ENCODE data around the gene WDSUB1. TPM values are rescaled to one million over a fixed set of nuclear protein-coding genes. Genes with fewer than 3 reads are reported as not detected.

The WDSUB1 gene
- total and polyA plus RNA-seq, 9 of the 15 experiments (the other 6 are each of a cell fraction or from before 2014, with no cell fraction given), result 5.2 to 13.7 (median 9.4) TPM

GRCh38 chr2:159206736-159207380 lies 79.6 kb downstream of the WDSUB1 start:
- ChIA-PET POLR2A (no interaction called here), CTCF (ENCODE audit: low intra/inter-chr PET ratio) (no interaction called here)
- Histone ChIP-seq H3K9me3 (replicated peaks; ENCODE audit: control insufficient read depth, insufficient read depth, low read depth, low read length) (no peaks in the 10 kb centered on the region), H4K20me1 (replicated peaks; ENCODE audit: control insufficient read depth, insufficient read depth, low read length) (0 out of 2 replicates have a peak, but pooled peaks cover 3% of the 10 kb centered on the region), H3K9ac (ENCODE audit: insufficient read depth in 1 of 2, low read depth in 2 of 2, low read length in 2 of 2) (no peak overlapping the region), H3K4me1 (replicated peaks in 1 of 2; ENCODE audit: control insufficient read depth in 2 of 2, insufficient read depth in 2 of 2, low read length in 2 of 2) (no peaks in the 10 kb centered on the region), H3K9me1 (ENCODE audit: control insufficient read depth, insufficient read depth, low read length) (no peaks in the 10 kb centered on the region), H3K4me3 (no peak overlapping the region), H3K36me3 (ENCODE audit: control insufficient read depth, insufficient read depth, low read length) (no peaks in the 10 kb centered on the region), H3K27ac (ENCODE audit: extremely low read depth, low read depth, low read length) (no peak overlapping the region), H3K79me2 (ENCODE audit: control insufficient read depth, insufficient read depth, low read length) (no peaks in the 10 kb centered on the region), H3K27me3 (ENCODE audit: control insufficient read depth in 2 of 2, insufficient read depth in 2 of 2, low read length in 2 of 2) (peaks cover 36 to 66% of the 10 kb centered on the region in 2 experiments), H3K4me2 (ENCODE audit: insufficient read depth, low read length) (no peak overlapping the region), H2AFZ (ENCODE audit: low read depth, low read length) (no peak overlapping the region)
- DNase-seq (ENCODE audit: extremely low read depth in 1 of 4, low spot score in 3 of 4), result no peak
- no peak for ATAC-seq
- in situ Hi-C loops (cut with MboI), result no loop called here
- BruUV-seq (replicated peaks), result no TSS peak
- WGBS (ENCODE audit: insufficient coverage, low coverage, missing lambda C conversion rate), result 5% methylated on average over 6 of the region's 6 CpGs
- FAIRE-seq, result no peak
- intact Hi-C loops (cut with micrococcal nuclease), result loop anchor here (5.0 kb wide), 2 partner anchors 265 to 600 kb away; no protein-coding TSS in a partner anchor
- TF ChIP-seq ZNF318 (IDR thresholded peaks at IDR 0.05; ENCODE audit: borderline replicate concordance in 1 of 2, low read depth in 1 of 2), result no peak
- no peak for TF ChIP-seq ZBTB7A (IDR thresholded peaks at IDR 0.05; ENCODE audit: borderline replicate concordance, control insufficient read depth, low read depth, low read length)
- no peak for TF ChIP-seq NONO (IDR thresholded peaks at IDR 0.05; ENCODE audit: low read depth in 2 of 2, low read length in 1 of 2)
- TF ChIP-seq, protein P1, sequence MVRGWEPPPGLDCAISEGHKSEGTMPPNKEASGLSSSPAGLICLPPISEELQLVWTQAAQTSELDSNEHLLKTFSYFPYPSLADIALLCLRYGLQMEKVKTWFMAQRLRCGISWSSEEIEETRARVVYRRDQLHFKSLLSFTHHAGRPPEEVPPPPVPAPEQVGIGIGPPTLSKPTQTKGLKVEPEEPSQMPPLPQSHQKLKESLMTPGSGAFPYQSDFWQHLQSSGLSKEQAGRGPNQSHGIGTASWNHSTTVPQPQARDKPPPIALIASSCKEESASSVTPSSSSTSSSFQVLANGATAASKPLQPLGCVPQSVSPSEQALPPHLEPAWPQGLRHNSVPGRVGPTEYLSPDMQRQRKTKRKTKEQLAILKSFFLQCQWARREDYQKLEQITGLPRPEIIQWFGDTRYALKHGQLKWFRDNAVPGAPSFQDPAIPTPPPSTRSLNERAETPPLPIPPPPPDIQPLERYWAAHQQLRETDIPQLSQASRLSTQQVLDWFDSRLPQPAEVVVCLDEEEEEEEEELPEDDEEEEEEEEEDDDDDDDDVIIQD (CRISPR knock-in tag; IDR thresholded peaks at IDR 0.05), result no peak
- TF ChIP-seq HNRNPH1 (optimal IDR thresholded peaks at IDR 0.05; ENCODE audit: low read depth, low read length), result no peak
- no peak for TF ChIP-seq MCM2 (IDR thresholded peaks at IDR 0.05; ENCODE audit: low read depth)
- no peak for TF ChIP-seq HCFC1 (IDR thresholded peaks at IDR 0.05; ENCODE audit: low read depth, low read length)
- TF ChIP-seq, protein P2, sequence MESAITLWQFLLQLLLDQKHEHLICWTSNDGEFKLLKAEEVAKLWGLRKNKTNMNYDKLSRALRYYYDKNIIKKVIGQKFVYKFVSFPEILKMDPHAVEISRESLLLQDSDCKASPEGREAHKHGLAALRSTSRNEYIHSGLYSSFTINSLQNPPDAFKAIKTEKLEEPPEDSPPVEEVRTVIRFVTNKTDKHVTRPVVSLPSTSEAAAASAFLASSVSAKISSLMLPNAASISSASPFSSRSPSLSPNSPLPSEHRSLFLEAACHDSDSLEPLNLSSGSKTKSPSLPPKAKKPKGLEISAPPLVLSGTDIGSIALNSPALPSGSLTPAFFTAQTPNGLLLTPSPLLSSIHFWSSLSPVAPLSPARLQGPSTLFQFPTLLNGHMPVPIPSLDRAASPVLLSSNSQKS (CRISPR knock-in tag; IDR thresholded peaks at IDR 0.05), result no peak
- TF ChIP-seq, protein P3, sequence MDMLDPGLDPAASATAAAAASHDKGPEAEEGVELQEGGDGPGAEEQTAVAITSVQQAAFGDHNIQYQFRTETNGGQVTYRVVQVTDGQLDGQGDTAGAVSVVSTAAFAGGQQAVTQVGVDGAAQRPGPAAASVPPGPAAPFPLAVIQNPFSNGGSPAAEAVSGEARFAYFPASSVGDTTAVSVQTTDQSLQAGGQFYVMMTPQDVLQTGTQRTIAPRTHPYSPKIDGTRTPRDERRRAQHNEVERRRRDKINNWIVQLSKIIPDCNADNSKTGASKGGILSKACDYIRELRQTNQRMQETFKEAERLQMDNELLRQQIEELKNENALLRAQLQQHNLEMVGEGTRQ (CRISPR knock-in tag; IDR thresholded peaks at IDR 0.05), result no peak

Data from K562 (cell line).